A549 (cell line): Measurements from ENCODE around the gene KLHL30.

Experiments used
- JUN ChIP-seq, 2 experiments: fragments of >200 bp; sonication (Bioruptor Twin); formaldehyde crosslinking; IDR thresholded peaks; 2 replicates in 1 of 2; 3 replicates in 1 of 2; pipeline ENCODE4 v1.6.1; 2016 to 2017
- MAX ChIP-seq: IDR thresholded peaks from 2 replicates; pipeline ENCODE4 v1.6.1; 2012
- NFE2L2 ChIP-seq: fragments of 150-350 bp; conservative IDR thresholded peaks from 2 replicates; pipeline ENCODE4 v1.6.1; 2014; ENCODE audit warnings: low read length
- PBX3 ChIP-seq: IDR thresholded peaks from 2 replicates; pipeline ENCODE4 v1.6.1; 2012
- POLR2A ChIP-seq: IDR thresholded peaks from 2 replicates; pipeline ENCODE4 v1.6.1; 2012; ENCODE audit warnings: mild to moderate bottlenecking, low read length
- RAD21 ChIP-seq, 2 experiments: fragments of >200 bp in 1 of 2; sonication (Bioruptor Twin) in 1 of 2; formaldehyde crosslinking in 1 of 2; IDR thresholded peaks in 1 of 2; conservative IDR thresholded peaks in 1 of 2; 2 replicates in 1 of 2; 3 replicates in 1 of 2; pipeline ENCODE4 v1.6.1; 2012 to 2018; ENCODE audit warnings: inconsistent platforms in 1 of 2

GRCh38 chr2:238180554-238180953 is 42.1 kb downstream of the KLHL30 start:
- TF ChIP-seq NFE2L2 (no peak), JUN (IDR thresholded peaks at IDR 0.05) (no peak), MAX (no peak), PBX3 (no peak), POLR2A (no peak), RAD21 (conservative IDR thresholded peaks at IDR 0.05 in 1 of 2, IDR thresholded peaks at IDR 0.05 in 1 of 2) (no peak)
